HG03378 (cell line): ENCODE measurements around the gene POLD1.
A peak's percentile ranks its signal among the peaks of the same experiment; 100 is the strongest.

Experiments
- ATAC-seq: cut with Tn5 transposase; IDR thresholded peaks from one replicate; pipeline ENCODE4 v1.9.1; 2021; ENCODE audit warnings: mild to moderate bottlenecking, moderate library complexity; ENCODE audit not compliant: unreplicated experiment

POLD1 gene

GRCh38 chr19:50417111-50418081 is 33.2 kb downstream of the POLD1 start:
- ATAC-seq, result no peak

- no peak for ATAC-seq
Observed at GRCh38 chr19:50418176-50419021, 34.3 kb downstream of the POLD1 start, which contains the start of gene SPIB. SPIB (plus strand) TSS chr19:50418938; CDS start chr19:50418963, 25 bp downstream.

GRCh38 chr19:50419022-50419579 is 35.0 kb downstream of the POLD1 start:
- ATAC-seq, result no peak

GRCh38 chr19:50419580-50420035 is 35.5 kb downstream of the POLD1 start:
- no peak for ATAC-seq

- ATAC-seq, result no peak
Observed at GRCh38 chr19:50420127-50420526, 36.0 kb downstream of the POLD1 start.

- no peak for ATAC-seq
Observed at GRCh38 chr19:50420808-50421207, 36.7 kb downstream of the POLD1 start.

GRCh38 chr19:50422397-50423278 is 38.5 kb downstream of the POLD1 start:
- no peak for ATAC-seq

- ATAC-seq, result no peak
Observed at GRCh38 chr19:50423279-50424113, 39.3 kb downstream of the POLD1 start.

GRCh38 chr19:50425581-50425980 is 41.4 kb downstream of the POLD1 start:
- no peak for ATAC-seq

GRCh38 chr19:50427318-50427925 is 43.3 kb downstream of the POLD1 start:
- no peak for ATAC-seq

GRCh38 chr19:50427997-50428425 is 43.9 kb downstream of the POLD1 start:
- ATAC-seq, result no peak

- ATAC-seq, result no peak
Observed at GRCh38 chr19:50428772-50429463, 44.8 kb downstream of the POLD1 start.

GRCh38 chr19:50430888-50431342 is 46.8 kb downstream of the POLD1 start:
- ATAC-seq, result no peak

GRCh38 chr19:50431343-50432220 is 47.4 kb downstream of the POLD1 start:
- peak; percentile 65 for ATAC-seq

- ATAC-seq, result no peak
Observed at GRCh38 chr19:50432221-50433028, 48.3 kb downstream of the POLD1 start, which contains the start of gene MYBPC2. MYBPC2 (plus strand) TSS chr19:50432892; CDS start chr19:50432954, 62 bp downstream.
